ENCODE data around the gene CUL4A.

GRCh38 chr13:113229791-113230190, 20.4 kb downstream of the CUL4A start:
- TF ChIP-seq POLR3A (IDR thresholded peaks at IDR 0.05; ENCODE audit: borderline replicate concordance, extremely low read depth, insufficient read depth, insufficient read length) (no peak), HDAC6 (IDR thresholded peaks at IDR 0.05; ENCODE audit: low read depth, low read length) (no peak), RCOR1 (IDR thresholded peaks at IDR 0.05; ENCODE audit: borderline replicate concordance in 1 of 2, low read depth in 2 of 2, low read length in 2 of 2) (no peak), HNRNPL (IDR thresholded peaks at IDR 0.05; ENCODE audit: low read depth, low read length) (no peak), CC2D1A (IDR thresholded peaks at IDR 0.05) (no peak), ZNF766 (CRISPR knock-in tag; conservative IDR thresholded peaks at IDR 0.05) (no peak), NFATC3 (IDR thresholded peaks at IDR 0.05) (no peak), FOXM1 (IDR thresholded peaks at IDR 0.05; ENCODE audit: low read depth) (no peak), FOXM1 (CRISPR knock-in tag; IDR thresholded peaks at IDR 0.05; ENCODE audit: low read depth) (no peak)

Data from K562 (cell line).